PFSK-1 (cell line): ENCODE results near the gene LILRA5.

Experiments used
- FOXP2 ChIP-seq: optimal IDR thresholded peaks from 2 replicates; pipeline ENCODE3; 2011; ENCODE audit warnings: borderline replicate concordance, control low read depth, inconsistent platforms; ENCODE audit not compliant: insufficient read depth; ENCODE audit errors: extremely low read length, extremely low read depth
- POLR2AphosphoS5 ChIP-seq: IDR thresholded peaks from 2 replicates; pipeline ENCODE4 v1.6.1; 2012; ENCODE audit warnings: low read depth, mild to moderate bottlenecking, control low read depth, low read length, moderate library complexity
- REST ChIP-seq, 2 experiments: IDR thresholded peaks; 2 replicates each; pipeline versions ENCODE4 v1.6.1 to v1.8.0; 2011 to 2012; ENCODE audit warnings: low read depth in 2 of 2, low read length in 2 of 2, control low read depth in 1 of 2, inconsistent platforms in 1 of 2, mild to moderate bottlenecking in 1 of 2, moderate library complexity in 1 of 2; ENCODE audit not compliant: insufficient read depth in 1 of 2
- SIN3A ChIP-seq: IDR thresholded peaks from 2 replicates; pipeline ENCODE4 v1.6.1; 2012; ENCODE audit warnings: mild to moderate bottlenecking, low read length, moderate library complexity, borderline replicate concordance; ENCODE audit not compliant: insufficient read depth
- TAF1 ChIP-seq: IDR thresholded peaks from 2 replicates; pipeline ENCODE4 v1.6.1; 2012; ENCODE audit warnings: low read length, control low read depth, borderline replicate concordance; ENCODE audit not compliant: insufficient read depth

The LILRA5 gene

GRCh38 chr19:54336893-54337857, 24.2 kb upstream of the LILRA5 start:
- TF ChIP-seq SIN3A (no peak), FOXP2 (no peak), REST (IDR thresholded peaks at IDR 0.05; ENCODE audit: insufficient read depth in 1 of 2, low read depth in 2 of 2, low read length in 2 of 2) (no peak), POLR2AphosphoS5 (no peak), TAF1 (no peak)

GRCh38 chr19:54335979-54336892, 23.3 kb upstream of the LILRA5 start:
- TF ChIP-seq FOXP2 (no peak), TAF1 (no peak), POLR2AphosphoS5 (no peak), SIN3A (no peak), REST (IDR thresholded peaks at IDR 0.05; ENCODE audit: insufficient read depth in 1 of 2, low read depth in 2 of 2, low read length in 2 of 2) (no peak)

GRCh38 chr19:54335164-54335563, 22.2 kb upstream of the LILRA5 start:
- TF ChIP-seq FOXP2 = no peak
- no peak for TF ChIP-seq REST (IDR thresholded peaks at IDR 0.05; ENCODE audit: insufficient read depth in 1 of 2, low read depth in 2 of 2, low read length in 2 of 2)
- TF ChIP-seq SIN3A = no peak
- TF ChIP-seq TAF1 = no peak
- TF ChIP-seq POLR2AphosphoS5 = no peak

- TF ChIP-seq TAF1 (no peak), REST (IDR thresholded peaks at IDR 0.05; ENCODE audit: insufficient read depth in 1 of 2, low read depth in 2 of 2, low read length in 2 of 2) (no peak), SIN3A (no peak), FOXP2 (no peak), POLR2AphosphoS5 (no peak)
Observed at GRCh38 chr19:54333586-54334298, 20.8 kb upstream of the LILRA5 start.
